Stimulated activated CD4-positive, alpha-beta T cell treated with anti-CD3 and anti-CD28 coated beads, Interleukin-15, amount 100 ng/mL, for 24 hours (primary cell): ENCODE results near the gene ALS2CL.

ENCODE experiments used
- DNase-seq: peaks from one replicate; pipeline ENCODE4 v3.0.0-alpha.2; 2020

Gene ALS2CL

DNA sequence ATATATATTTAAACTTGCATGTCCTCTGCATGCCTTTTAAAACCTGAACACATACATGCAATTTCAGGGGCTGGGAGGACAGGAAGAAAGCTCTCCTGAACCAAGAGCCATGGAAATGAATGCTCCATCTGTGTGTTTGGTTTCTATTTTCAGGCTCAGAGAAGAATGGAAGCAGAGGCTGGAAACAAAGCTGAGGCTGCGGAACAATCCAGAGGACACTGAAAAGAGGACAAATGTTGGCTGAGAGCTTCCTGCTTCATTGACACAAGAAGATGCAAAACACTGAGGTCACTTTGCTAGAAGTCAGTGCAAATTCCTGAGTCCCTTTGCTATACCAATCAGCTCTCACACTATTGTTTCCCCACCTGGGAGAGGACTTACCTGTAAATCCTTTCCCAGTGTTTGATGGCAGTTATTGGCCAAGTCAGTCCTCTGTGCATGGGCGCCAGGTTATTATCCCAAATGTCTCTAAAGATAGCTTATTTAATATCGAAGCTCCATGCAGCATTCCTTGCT lies 68.4 kb downstream of the ALS2CL start:
- DNase-seq, result no peak

DNA sequence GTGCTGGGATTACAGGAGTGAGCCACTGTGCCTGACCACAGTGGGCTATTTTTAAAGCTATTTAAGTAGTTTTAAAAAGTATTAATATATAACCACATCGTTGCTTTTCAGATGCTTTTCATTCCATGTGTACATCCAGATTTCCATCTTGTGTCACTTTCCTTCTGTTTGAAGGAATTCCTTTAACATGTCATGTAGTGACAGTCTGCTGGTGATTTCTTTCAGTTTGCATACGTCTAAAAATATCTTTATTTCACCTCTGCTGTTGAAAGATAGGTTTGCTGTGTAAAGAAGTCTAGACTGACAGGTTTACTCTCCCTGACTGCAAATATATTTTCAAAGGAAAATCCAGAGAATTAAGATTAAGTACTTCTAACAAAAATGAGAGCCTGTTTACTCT lies 68.9 kb downstream of the ALS2CL start:
- DNase-seq, result no peak

DNA sequence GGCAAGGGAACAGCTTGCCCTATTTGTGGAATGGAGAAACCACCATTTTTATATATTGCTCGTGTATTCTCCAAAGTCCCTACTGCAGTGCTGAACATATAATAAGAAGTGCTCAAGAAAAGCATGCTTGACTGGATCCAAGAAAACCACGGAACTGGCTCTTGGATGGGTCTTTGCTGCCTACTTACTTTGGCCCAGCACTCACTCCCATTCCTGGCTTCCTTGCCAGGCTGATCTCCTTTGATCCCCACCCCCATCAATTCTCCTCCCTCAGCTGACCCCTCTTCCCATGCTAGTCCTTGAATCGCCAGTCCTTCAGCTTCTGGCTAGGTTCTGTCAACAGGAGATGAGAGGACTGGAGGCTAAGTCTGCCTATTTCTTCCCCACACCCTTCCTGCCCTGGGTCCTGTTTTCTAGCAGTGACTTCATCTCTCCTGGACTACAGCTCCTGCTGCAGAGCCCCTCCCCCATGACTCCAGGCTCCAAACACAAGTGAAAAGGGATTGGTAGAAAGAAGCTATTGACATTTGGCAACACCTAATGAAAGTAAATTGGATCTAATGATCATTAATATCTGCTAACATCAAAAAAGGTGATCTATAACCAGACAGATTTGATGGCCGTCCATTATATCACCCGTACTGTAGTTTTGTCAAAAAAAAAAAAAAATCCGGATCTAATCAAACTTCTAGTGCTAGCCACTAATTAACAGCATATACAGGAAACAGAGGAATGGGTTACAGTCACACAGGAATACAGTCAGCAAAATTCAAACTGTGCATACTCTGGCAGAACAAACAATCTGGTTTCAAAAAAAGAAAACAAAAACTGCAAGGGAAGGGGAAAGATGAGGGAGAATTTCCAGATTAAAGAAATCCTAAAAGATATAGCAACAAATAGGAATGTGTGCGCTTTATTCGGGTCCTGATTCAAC lies 73.4 kb downstream of the ALS2CL start:
- DNase-seq, result no peak
